NCI-H1436 (cell line): Measurements from ENCODE around the gene OR10A5.
"Not testable (repeated sequence)": the region's sequence is repeated elsewhere in the genome, so short reads cannot be mapped to it uniquely, and the experiment has no call there.

Source experiments
- DNase-seq: peaks from one replicate; lab custom pipeline; 2025; lab: John Stamatoyannopoulos, UW

The OR10A5 gene

GRCh38 chr11:6876325-6876724 is 30.8 kb downstream of the OR10A5 start, which contains the start of gene OR10A4:
Gene OR10A4, plus strand, starts transcription at chr11:6876625. Its CDS starts 23 bp downstream, at chr11:6876648.
- DNase-seq, result no peak

GRCh38 chr11:6876914-6877313 is 31.4 kb downstream of the OR10A5 start:
- no peak for DNase-seq

DNA sequence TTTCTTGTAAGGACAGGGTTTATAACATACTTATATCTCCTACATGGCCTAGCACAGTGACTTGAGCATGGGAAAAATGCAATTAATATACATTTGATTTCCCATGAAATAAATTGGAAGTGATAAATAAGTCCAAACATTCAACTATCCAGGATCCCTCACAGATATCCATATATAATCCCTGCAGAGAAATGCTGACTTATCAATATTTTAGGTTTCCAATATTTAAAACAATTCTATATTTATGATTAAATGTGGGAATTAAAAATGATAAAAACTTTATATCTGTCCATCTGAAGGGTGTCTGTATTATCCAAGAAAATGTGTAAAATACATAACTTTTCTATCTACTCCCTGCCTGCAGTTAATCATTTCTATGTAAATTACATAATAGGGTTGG is 37.3 kb downstream of the OR10A5 start:
- DNase-seq, result no peak

GRCh38 chr11:6887711-6888110 is 42.2 kb downstream of the OR10A5 start:
- DNase-seq, result not testable (repeated sequence)

DNA sequence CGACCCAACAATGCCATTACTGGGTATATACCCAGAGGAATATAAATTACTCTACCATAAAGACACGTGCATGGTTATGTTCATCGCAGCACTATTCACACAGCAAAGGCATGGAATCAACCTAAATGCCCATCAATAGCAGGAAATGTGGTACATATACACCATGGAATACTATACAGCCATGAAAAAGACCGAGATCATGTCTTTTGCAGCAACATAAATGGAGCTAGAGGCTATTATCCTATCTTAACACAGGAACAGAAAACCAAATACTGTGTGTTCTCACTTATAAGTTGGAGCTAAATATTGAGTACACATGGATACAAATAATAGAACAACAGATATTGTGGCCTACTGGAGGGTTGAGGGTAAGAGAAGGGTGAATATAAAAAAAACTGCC is 43.3 kb downstream of the OR10A5 start:
- DNase-seq, result no peak

DNA sequence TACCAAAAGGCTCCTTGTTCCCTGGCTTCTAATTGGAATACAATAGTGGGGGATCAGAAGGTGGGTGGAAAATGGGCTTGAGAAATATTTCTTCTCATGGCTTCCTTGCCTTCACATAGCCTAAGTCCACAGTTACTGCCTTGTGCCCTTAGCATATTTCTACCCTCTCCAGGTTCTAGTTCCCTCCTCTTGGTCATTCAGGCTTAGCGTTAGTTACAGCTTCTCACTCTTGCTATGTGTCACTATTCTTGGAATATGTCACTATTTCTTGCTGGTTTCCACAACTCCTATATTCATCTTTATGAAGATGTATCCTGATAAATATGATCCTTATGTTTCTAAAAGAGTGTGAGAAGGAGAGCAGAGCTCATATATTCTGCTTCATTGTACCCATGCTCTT is 44.4 kb downstream of the OR10A5 start:
- DNase-seq, result no peak

GRCh38 chr11:6892400-6892799 is 46.9 kb downstream of the OR10A5 start, which contains the start of gene OR2D2:
Gene OR2D2, minus strand, starts transcription at chr11:6892500. Its CDS starts 0 bp downstream, at chr11:6892500.
- DNase-seq, result no peak

DNA sequence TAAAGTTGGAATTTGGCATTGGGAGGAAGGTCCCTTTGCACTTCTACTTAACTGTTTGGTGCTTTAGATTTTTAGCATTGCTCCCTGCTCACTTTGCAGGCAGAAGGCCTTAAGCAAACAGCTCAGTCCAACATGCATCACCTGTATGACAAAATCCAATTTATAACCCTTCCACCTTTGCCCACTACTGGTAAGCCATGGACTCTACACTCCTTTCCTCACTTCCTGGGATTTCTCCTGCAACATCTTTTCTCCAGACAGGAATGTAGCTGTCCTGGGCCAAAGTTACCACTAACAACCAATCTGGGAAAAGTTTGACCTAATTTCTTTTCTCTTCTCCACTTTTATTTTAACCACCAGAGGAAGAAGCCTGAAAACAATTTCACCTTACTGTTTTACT is 48.6 kb downstream of the OR10A5 start:
- no peak for DNase-seq

DNA sequence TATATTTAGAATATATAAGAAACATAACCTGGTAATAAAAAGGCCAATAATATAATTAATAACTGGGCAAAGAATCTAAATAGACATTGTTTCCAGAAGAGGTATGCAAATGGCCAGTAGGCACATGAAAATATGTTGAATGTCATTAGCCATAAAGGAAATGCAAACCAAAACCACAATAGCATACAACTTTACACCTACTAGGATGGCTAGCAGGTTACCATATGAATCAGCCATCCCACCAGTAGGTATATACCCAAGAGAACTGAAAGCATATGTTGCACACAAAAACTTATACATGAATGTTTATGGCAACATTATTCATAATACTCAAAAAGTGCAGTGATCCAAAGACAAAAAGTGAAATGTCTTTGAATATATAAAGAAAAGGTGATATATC is 49.5 kb downstream of the OR10A5 start:
- DNase-seq, result no peak
